ENCODE data around the gene EEIG1.

The EEIG1 gene

GRCh38 chr9:127937388-127938297, 43.1 kb downstream of the EEIG1 start, which contains the start of gene DPM2:
Gene DPM2 (minus strand): TSS chr9:127937854. CDS start chr9:127937820, 34 bp downstream.
- peak; percentile 86 to 88 for DNase-seq

- DNase-seq, result no peak
These were observed 43.8 kb downstream of the EEIG1 start for GRCh38 chr9:127937056-127937387.

GRCh38 chr9:127936347-127936852, 44.4 kb downstream of the EEIG1 start:
- DNase-seq, result no peak

GRCh38 chr9:127935765-127936221, 45.0 kb downstream of the EEIG1 start:
- no peak for DNase-seq

- DNase-seq, result no peak
These were observed 45.8 kb downstream of the EEIG1 start for GRCh38 chr9:127934986-127935385.

GRCh38 chr9:127934248-127934647, 46.5 kb downstream of the EEIG1 start:
- no peak for DNase-seq

GRCh38 chr9:127931092-127931881, 49.5 kb downstream of the EEIG1 start:
- DNase-seq, result peak; percentile 34 to 36

All from CD4-positive, alpha-beta T cell treated with Interleukin-1 beta for 1 hour (primary cell).